ENCODE results near the gene IQGAP1.

DNA sequence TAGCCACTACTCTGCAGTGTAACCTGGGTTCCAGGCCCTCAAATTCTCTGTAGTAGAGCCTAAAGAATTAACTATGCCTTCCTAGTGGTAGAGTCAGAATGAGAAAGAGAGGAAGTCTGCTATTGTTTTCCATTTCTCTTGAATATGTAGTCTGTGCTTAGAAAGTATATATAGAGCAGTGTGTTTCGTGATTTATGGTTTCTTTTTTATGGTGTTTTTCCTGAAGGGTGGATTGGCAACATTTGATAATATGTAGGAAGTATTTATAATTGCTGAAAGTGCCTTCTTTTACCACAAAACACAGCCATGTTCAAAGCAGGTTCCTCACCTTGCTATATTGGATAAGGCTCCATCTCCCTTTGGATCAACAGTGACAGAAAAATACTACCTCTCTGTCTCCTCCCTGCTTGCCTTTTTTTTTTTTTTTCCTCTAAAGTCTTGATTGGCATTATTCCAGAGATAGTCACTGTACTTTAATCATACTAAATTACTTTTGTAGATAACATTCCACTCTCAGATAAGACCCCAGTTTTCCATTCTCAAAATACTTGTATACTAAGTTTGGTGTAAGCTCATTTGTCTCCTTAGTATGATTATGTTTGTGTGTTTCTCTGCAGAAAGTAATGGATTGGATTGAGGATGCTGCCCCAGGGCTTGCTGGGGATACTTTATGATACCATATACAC, 47.8 kb downstream of the IQGAP1 start:
- TF ChIP-seq, protein P1, sequence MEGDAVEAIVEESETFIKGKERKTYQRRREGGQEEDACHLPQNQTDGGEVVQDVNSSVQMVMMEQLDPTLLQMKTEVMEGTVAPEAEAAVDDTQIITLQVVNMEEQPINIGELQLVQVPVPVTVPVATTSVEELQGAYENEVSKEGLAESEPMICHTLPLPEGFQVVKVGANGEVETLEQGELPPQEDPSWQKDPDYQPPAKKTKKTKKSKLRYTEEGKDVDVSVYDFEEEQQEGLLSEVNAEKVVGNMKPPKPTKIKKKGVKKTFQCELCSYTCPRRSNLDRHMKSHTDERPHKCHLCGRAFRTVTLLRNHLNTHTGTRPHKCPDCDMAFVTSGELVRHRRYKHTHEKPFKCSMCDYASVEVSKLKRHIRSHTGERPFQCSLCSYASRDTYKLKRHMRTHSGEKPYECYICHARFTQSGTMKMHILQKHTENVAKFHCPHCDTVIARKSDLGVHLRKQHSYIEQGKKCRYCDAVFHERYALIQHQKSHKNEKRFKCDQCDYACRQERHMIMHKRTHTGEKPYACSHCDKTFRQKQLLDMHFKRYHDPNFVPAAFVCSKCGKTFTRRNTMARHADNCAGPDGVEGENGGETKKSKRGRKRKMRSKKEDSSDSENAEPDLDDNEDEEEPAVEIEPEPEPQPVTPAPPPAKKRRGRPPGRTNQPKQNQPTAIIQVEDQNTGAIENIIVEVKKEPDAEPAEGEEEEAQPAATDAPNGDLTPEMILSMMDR (IDR thresholded peaks at IDR 0.05) = no peak
- TF ChIP-seq POLR2A (IDR thresholded peaks at IDR 0.05) = no peak
